Keratinocyte (primary cell): ENCODE results near the gene CDKAL1. TPM values are rescaled to one million over a fixed set of nuclear protein-coding genes. Genes with fewer than 3 reads are reported as not detected.

Experiments used
- DNase-seq: peaks from one replicate; pipeline ENCODE4 v3.0.0-alpha.2; 2011; ENCODE audit warnings: low read depth, missing footprints, low spot score
- FAIRE-seq: peaks from 2 replicates; lab custom pipeline; 2011; peaks lifted over from hg19 to GRCh38; lab: Jason Lieb, UNC
- H2AFZ ChIP-seq: 2 replicates; pipeline ENCODE4 v1.6.0; 2012; ENCODE audit warnings: low read length, control low read depth, inconsistent platforms; ENCODE audit not compliant: control insufficient read depth
- H3K27ac ChIP-seq: 2 replicates; pipeline ENCODE4 v1.5.1; 2011; ENCODE audit warnings: low read length; ENCODE audit not compliant: control insufficient read depth, insufficient read depth
- H3K27me3 ChIP-seq: 3 replicates; pipeline ENCODE4 v1.6.0; 2011; ENCODE audit warnings: low read length; ENCODE audit not compliant: control insufficient read depth, insufficient read depth; ENCODE audit errors: extremely low read depth
- H3K36me3 ChIP-seq, 2 experiments: 2 replicates in 1 of 2; 3 replicates in 1 of 2; pipeline ENCODE4 v1.5.1; 2011; ENCODE audit warnings: low read length in 2 of 2, mild to moderate bottlenecking in 1 of 2; ENCODE audit not compliant: control insufficient read depth in 2 of 2, insufficient read depth in 2 of 2; ENCODE audit errors: extremely low read depth in 1 of 2
- H3K4me1 ChIP-seq: 3 replicates; pipeline ENCODE4 v1.5.1; 2011; ENCODE audit warnings: low read length; ENCODE audit not compliant: control insufficient read depth, insufficient read depth; ENCODE audit errors: extremely low read depth
- H3K4me2 ChIP-seq: 3 replicates; pipeline ENCODE4 v1.6.0; 2011; ENCODE audit warnings: low read depth, low read length; ENCODE audit not compliant: control insufficient read depth, insufficient read depth; ENCODE audit errors: extremely low read depth
- H3K4me3 ChIP-seq, 3 experiments: fragments of 200-600 bp in 1 of 3; sonication (generic) in 1 of 3; 2 replicates in 2 of 3; 3 replicates in 1 of 3; pipeline ENCODE4 v1.5.1; 2011 to 2016; ENCODE audit warnings: low read length in 3 of 3, mild to moderate bottlenecking in 3 of 3, control low read depth in 2 of 3, inconsistent platforms in 1 of 3, low read depth in 1 of 3, mixed read lengths in 1 of 3, mixed run types in 1 of 3, moderate library complexity in 1 of 3; ENCODE audit not compliant: control insufficient read depth in 2 of 3, insufficient read depth in 2 of 3; ENCODE audit errors: extremely low read depth in 1 of 3
- H3K79me2 ChIP-seq: 2 replicates; pipeline ENCODE4 v1.6.0; 2012; ENCODE audit warnings: low read length; ENCODE audit not compliant: control insufficient read depth, insufficient read depth
- H3K9ac ChIP-seq: 3 replicates; pipeline ENCODE4 v1.6.0; 2011; ENCODE audit warnings: low read length; ENCODE audit not compliant: control insufficient read depth, insufficient read depth; ENCODE audit errors: extremely low read depth
- H3K9me1 ChIP-seq: 3 replicates; pipeline ENCODE4 v1.6.0; 2011; ENCODE audit warnings: low read length; ENCODE audit not compliant: control insufficient read depth, insufficient read depth; ENCODE audit errors: extremely low read depth
- H3K9me3 ChIP-seq: 2 replicates; pipeline ENCODE4 v1.5.1; 2012; ENCODE audit warnings: low read depth, low read length; ENCODE audit not compliant: control insufficient read depth
- H4K20me1 ChIP-seq: 3 replicates; pipeline ENCODE4 v1.6.0; 2011; ENCODE audit warnings: low read length; ENCODE audit not compliant: control insufficient read depth, insufficient read depth; ENCODE audit errors: extremely low read depth
- EZH2 ChIP-seq: IDR thresholded peaks from one replicate; pipeline ENCODE4 v1.6.1; 2012; ENCODE audit warnings: inconsistent platforms, mild to moderate bottlenecking, low read length, moderate library complexity
- dilution Hi-C: fragments of 300-500 bp; cut with MboI; formaldehyde crosslinking; loops from one replicate; pipeline ENCODE4 v1.7.0; 2020; ENCODE audit warnings: low sequenced_read_pairs; ENCODE audit not compliant: extremely low pct_ligation_motif_present
- polyA plus RNA-seq, 5 experiments: library from polyadenylated mRNA; depleted of rRNA in 3 of 5; stranded (reverse) in 3 of 5; stranded (forward) in 1 of 5; unstranded in 1 of 5; fragments of >200 nt; gene quantifications; 1 replicate in 1 of 5; 2 replicates in 3 of 5; 3 replicates in 1 of 5; pipeline versions ENCODE4 v1.2.1 to v1.2.3, GENCODE V29; 2011 to 2012; ENCODE audit warnings: missing spikeins in 2 of 5, low read depth in 1 of 5, low replicate concordance in 1 of 5
- TF ChIP-seq, protein P1 (sequence below), 3 experiments: IDR thresholded peaks in 1 of 3; conservative IDR thresholded peaks in 1 of 3; optimal IDR thresholded peaks in 1 of 3; 2 replicates in 2 of 3; 3 replicates in 1 of 3; pipeline versions ENCODE3 to v1.5.1; 2011; ENCODE audit warnings: low read length in 3 of 3, mild to moderate bottlenecking in 3 of 3, moderate library complexity in 2 of 3, control low read depth in 1 of 3, inconsistent platforms in 1 of 3; ENCODE audit not compliant: insufficient read depth in 2 of 3; ENCODE audit errors: extremely low read depth in 1 of 3

CDKAL1 gene
- polyA plus RNA-seq, 1 donor (not counting 4 experiments of a cell fraction or from before 2014, with no cell fraction given) = 5.6 TPM

DNA sequence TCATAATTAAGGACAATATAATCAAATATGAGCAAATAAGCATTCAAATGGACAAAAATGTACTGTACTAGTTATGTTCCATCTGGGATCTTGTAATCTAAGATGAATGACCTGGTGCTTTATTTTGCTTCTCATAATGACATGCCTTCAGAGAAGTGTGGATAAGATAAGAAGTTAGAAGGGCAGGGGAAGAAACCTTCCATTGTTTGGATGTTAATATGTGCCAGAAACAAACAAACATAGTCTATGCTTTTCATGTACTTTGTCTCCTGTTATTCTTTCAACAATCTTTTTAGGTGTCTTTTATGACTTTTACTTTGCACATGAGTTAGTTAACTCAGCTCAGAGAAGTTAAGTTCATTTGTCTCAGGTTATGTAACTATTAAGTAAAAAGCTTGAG lies 547.8 kb downstream of the CDKAL1 start:
- no peak overlapping the region for H2AFZ ChIP-seq
- no peak for TF ChIP-seq EZH2
- TF ChIP-seq, protein P1, sequence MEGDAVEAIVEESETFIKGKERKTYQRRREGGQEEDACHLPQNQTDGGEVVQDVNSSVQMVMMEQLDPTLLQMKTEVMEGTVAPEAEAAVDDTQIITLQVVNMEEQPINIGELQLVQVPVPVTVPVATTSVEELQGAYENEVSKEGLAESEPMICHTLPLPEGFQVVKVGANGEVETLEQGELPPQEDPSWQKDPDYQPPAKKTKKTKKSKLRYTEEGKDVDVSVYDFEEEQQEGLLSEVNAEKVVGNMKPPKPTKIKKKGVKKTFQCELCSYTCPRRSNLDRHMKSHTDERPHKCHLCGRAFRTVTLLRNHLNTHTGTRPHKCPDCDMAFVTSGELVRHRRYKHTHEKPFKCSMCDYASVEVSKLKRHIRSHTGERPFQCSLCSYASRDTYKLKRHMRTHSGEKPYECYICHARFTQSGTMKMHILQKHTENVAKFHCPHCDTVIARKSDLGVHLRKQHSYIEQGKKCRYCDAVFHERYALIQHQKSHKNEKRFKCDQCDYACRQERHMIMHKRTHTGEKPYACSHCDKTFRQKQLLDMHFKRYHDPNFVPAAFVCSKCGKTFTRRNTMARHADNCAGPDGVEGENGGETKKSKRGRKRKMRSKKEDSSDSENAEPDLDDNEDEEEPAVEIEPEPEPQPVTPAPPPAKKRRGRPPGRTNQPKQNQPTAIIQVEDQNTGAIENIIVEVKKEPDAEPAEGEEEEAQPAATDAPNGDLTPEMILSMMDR (optimal IDR thresholded peaks at IDR 0.05 in 1 of 3, IDR thresholded peaks at IDR 0.05 in 1 of 3, conservative IDR thresholded peaks at IDR 0.05 in 1 of 3; ENCODE audit: extremely low read depth in 1 of 3, insufficient read depth in 2 of 3, low read length in 3 of 3) = no peak
- no peaks in the 10 kb centered on the region for H3K36me3 ChIP-seq
- H3K27me3 ChIP-seq = no peaks in the 10 kb centered on the region
- dilution Hi-C loops = no loop called here
- no peak overlapping the region for H3K4me2 ChIP-seq
- H3K27ac ChIP-seq = no peak overlapping the region
- H3K9me1 ChIP-seq = no peaks in the 10 kb centered on the region
- no peak overlapping the region for H3K9ac ChIP-seq
- H3K4me3 ChIP-seq = no peak overlapping the region
- FAIRE-seq (no peak), DNase-seq (no peak)
- H3K79me2 ChIP-seq = no peaks in the 10 kb centered on the region
- H3K9me3 ChIP-seq = no peaks in the 10 kb centered on the region
- no peaks in the 10 kb centered on the region for H4K20me1 ChIP-seq
- H3K4me1 ChIP-seq = no peaks in the 10 kb centered on the region

DNA sequence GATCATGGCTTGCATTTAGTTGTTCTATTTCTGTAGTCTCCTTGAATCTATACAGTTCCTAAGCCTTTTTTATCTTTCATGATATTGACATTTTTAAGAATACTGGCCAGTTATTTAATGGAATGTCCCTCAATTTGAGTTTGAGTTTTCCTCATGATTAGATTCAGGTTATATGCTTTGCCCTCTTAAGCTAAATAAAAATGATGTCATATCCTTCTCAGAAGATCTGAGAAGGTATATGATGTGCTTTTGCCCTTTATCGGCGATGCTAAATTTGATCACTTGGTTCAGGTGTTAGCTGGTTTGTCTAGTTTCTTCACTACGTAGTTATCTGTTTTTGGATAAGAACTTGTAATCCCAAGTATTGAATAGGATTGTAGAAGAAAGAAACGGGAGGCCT lies 549.5 kb downstream of the CDKAL1 start:
- Histone ChIP-seq H2AFZ (no peak overlapping the region), H3K4me2 (no peak overlapping the region), H3K9me1 (no peaks in the 10 kb centered on the region), H3K27ac (no peak overlapping the region), H3K27me3 (no peaks in the 10 kb centered on the region), H3K4me3 (no peak overlapping the region), H3K9me3 (no peaks in the 10 kb centered on the region), H3K9ac (no peak overlapping the region), H3K4me1 (no peaks in the 10 kb centered on the region), H3K36me3 (no peaks in the 10 kb centered on the region), H4K20me1 (no peaks in the 10 kb centered on the region), H3K79me2 (no peaks in the 10 kb centered on the region)
- dilution Hi-C loops = no loop called here
- TF ChIP-seq, protein P1 (optimal IDR thresholded peaks at IDR 0.05 in 1 of 3, IDR thresholded peaks at IDR 0.05 in 1 of 3, conservative IDR thresholded peaks at IDR 0.05 in 1 of 3; ENCODE audit: extremely low read depth in 1 of 3, insufficient read depth in 2 of 3, low read length in 3 of 3) = no peak
- no peak for TF ChIP-seq EZH2
- no peak for FAIRE-seq
- no peak for DNase-seq
